HepG2 (cell line): ENCODE data around the gene LARP7. TPM values are rescaled to one million over a fixed set of nuclear protein-coding genes. Genes with fewer than 3 reads are reported as not detected.
A peak's percentile ranks its signal among the peaks of the same experiment; 100 is the strongest.

Source experiments
- ATF5 ChIP-seq: sonication (generic); formaldehyde crosslinking; IDR thresholded peaks from 2 replicates; pipeline ENCODE4 v1.4.0; 2020; ENCODE audit warnings: mild to moderate bottlenecking, low read depth, missing genetic modification reagents
- DMAP1 ChIP-seq: IDR thresholded peaks from 2 replicates; pipeline ENCODE4 v1.6.1; 2016
- FOXP1 ChIP-seq, 2 experiments: fragments of 450-650 bp in 1 of 2; IDR thresholded peaks; 2 replicates each; pipeline ENCODE4 v1.6.1; 2017 to 2018; ENCODE audit warnings: antibody characterized with exemption in 1 of 2
- GATAD2A ChIP-seq: IDR thresholded peaks from 2 replicates; pipeline ENCODE4 v1.6.1; 2016
- MAZ ChIP-seq, 2 experiments: sonication (generic) in 1 of 2; formaldehyde crosslinking in 1 of 2; IDR thresholded peaks; 2 replicates each; pipeline versions ENCODE4 v1.5.0 to v1.6.1; 2012 to 2020; ENCODE audit warnings: low read depth in 2 of 2, mild to moderate bottlenecking in 2 of 2, borderline replicate concordance in 1 of 2, improper control_type of control experiment in 1 of 2, low read length in 1 of 2, missing genetic modification reagents in 1 of 2, moderate library complexity in 1 of 2
- NCOA5 ChIP-seq: sonication (generic); formaldehyde crosslinking; IDR thresholded peaks from 2 replicates; pipeline ENCODE4 v1.4.0; 2020; ENCODE audit warnings: missing genetic modification reagents
- POLR2G ChIP-seq: fragments of 200-400 bp; formaldehyde crosslinking; IDR thresholded peaks from 2 replicates; pipeline ENCODE4 v1.6.1; 2018; ENCODE audit warnings: mild to moderate bottlenecking, low read depth, low read length, moderate library complexity
- RFX3 ChIP-seq: IDR thresholded peaks from 2 replicates; pipeline ENCODE4 v1.6.1; 2016; ENCODE audit warnings: missing biosample characterization, missing genetic modification reagents
- TBL1XR1 ChIP-seq: fragments of 150-350 bp; IDR thresholded peaks from 2 replicates; pipeline ENCODE4 v1.6.1; 2014; ENCODE audit warnings: borderline replicate concordance, low read length; ENCODE audit not compliant: partially characterized antibody
- UBTF ChIP-seq: sonication (generic); formaldehyde crosslinking; IDR thresholded peaks from 2 replicates; pipeline ENCODE4 v1.4.0; 2020; ENCODE audit warnings: mild to moderate bottlenecking, missing genetic modification reagents
- ZFP37 ChIP-seq: sonication (generic); formaldehyde crosslinking; IDR thresholded peaks from 2 replicates; pipeline ENCODE4 v1.4.0; 2020; ENCODE audit warnings: missing genetic modification reagents, borderline replicate concordance
- ZNF225 ChIP-seq: sonication (generic); formaldehyde crosslinking; IDR thresholded peaks from 2 replicates; pipeline ENCODE4 v1.4.0; 2020; ENCODE audit warnings: mild to moderate bottlenecking, missing genetic modification reagents
- ZNF282 ChIP-seq: fragments of 450-650 bp; IDR thresholded peaks from 2 replicates; pipeline ENCODE4 v1.6.1; 2018; ENCODE audit not compliant: partially characterized antibody
- ZNF530 ChIP-seq: sonication (generic); formaldehyde crosslinking; IDR thresholded peaks from 2 replicates; pipeline ENCODE4 v1.5.0; 2020; ENCODE audit warnings: low read depth, mild to moderate bottlenecking, missing genetic modification reagents
- polyA plus RNA-seq, 8 experiments: library from polyadenylated mRNA; depleted of rRNA in 3 of 8; stranded (reverse) in 7 of 8; unstranded in 1 of 8; fragments of >200 nt; fragmentation: Illumina TruSeq in 4 of 8; extraction: Trizol in 4 of 8; gene quantifications; 2 replicates each; pipeline versions ENCODE4 v1.2.1 to v1.2.3, GENCODE V29; 2011 to 2016; ENCODE audit warnings: low read depth in 4 of 8, missing spikeins in 1 of 8, mixed read lengths in 1 of 8; ENCODE audit not compliant: insufficient read depth in 1 of 8
- total RNA-seq, 5 experiments: library from RNA; depleted of rRNA; stranded (reverse); fragments of >200 nt; fragmentation: Illumina TruSeq; extraction: Trizol; gene quantifications; 2 replicates each; pipeline ENCODE4 v1.2.3, GENCODE V29; 2016; ENCODE audit warnings: low read depth in 1 of 5
- TF ChIP-seq, protein P1 (sequence below): sonication (generic); formaldehyde crosslinking; IDR thresholded peaks from 2 replicates; pipeline ENCODE4 v1.4.0; 2020; ENCODE audit warnings: missing genetic modification reagents, borderline replicate concordance
- TF ChIP-seq, protein P2 (sequence below): sonication (generic); formaldehyde crosslinking; IDR thresholded peaks from 2 replicates; pipeline ENCODE4 v1.8.1; 2023; ENCODE audit warnings: mild to moderate bottlenecking, missing genetic modification reagents
- TF ChIP-seq, protein P3 (sequence below): sonication (generic); formaldehyde crosslinking; IDR thresholded peaks from 2 replicates; pipeline ENCODE4 v1.5.0; 2020; ENCODE audit warnings: mild to moderate bottlenecking, low read depth, missing genetic modification reagents, borderline replicate concordance

LARP7 gene
- total and polyA plus RNA-seq, 2 of the 13 experiments (the other 11 are each of a cell fraction or from before 2014, with no cell fraction given): 9.7 to 37.1 TPM

- TF ChIP-seq ZNF282 (no peak), DMAP1 (CRISPR knock-in tag) (peak; percentile 75; the same call in 1 of the 2 replicates), ATF5 (CRISPR knock-in tag) (no peak), NCOA5 (no peak), RFX3 (CRISPR knock-in tag) (no peak), ZNF530 (CRISPR knock-in tag) (no peak), TBL1XR1 (no peak), ZNF225 (CRISPR knock-in tag) (0 out of 2 replicates have a peak, but pooled peaks have one; percentile 20), MAZ (IDR thresholded peaks at IDR 0.05; ENCODE audit: borderline replicate concordance, low read depth, low read length) (no peak; the same call in 1 of the 2 replicates), MAZ (CRISPR knock-in tag; IDR thresholded peaks at IDR 0.05; ENCODE audit: low read depth) (peak; percentile 41; the same call in 1 of the 2 replicates), GATAD2A (CRISPR knock-in tag) (peak; percentile 34; the same call in 1 of the 2 replicates), FOXP1 (IDR thresholded peaks at IDR 0.05) (no peak), FOXP1 (CRISPR knock-in tag; IDR thresholded peaks at IDR 0.05) (no peak), POLR2G (peak; percentile 83), ZFP37 (peak; percentile 81; the same call in 1 of the 2 replicates), UBTF (CRISPR knock-in tag) (peak; percentile 50)
- TF ChIP-seq, protein P1, sequence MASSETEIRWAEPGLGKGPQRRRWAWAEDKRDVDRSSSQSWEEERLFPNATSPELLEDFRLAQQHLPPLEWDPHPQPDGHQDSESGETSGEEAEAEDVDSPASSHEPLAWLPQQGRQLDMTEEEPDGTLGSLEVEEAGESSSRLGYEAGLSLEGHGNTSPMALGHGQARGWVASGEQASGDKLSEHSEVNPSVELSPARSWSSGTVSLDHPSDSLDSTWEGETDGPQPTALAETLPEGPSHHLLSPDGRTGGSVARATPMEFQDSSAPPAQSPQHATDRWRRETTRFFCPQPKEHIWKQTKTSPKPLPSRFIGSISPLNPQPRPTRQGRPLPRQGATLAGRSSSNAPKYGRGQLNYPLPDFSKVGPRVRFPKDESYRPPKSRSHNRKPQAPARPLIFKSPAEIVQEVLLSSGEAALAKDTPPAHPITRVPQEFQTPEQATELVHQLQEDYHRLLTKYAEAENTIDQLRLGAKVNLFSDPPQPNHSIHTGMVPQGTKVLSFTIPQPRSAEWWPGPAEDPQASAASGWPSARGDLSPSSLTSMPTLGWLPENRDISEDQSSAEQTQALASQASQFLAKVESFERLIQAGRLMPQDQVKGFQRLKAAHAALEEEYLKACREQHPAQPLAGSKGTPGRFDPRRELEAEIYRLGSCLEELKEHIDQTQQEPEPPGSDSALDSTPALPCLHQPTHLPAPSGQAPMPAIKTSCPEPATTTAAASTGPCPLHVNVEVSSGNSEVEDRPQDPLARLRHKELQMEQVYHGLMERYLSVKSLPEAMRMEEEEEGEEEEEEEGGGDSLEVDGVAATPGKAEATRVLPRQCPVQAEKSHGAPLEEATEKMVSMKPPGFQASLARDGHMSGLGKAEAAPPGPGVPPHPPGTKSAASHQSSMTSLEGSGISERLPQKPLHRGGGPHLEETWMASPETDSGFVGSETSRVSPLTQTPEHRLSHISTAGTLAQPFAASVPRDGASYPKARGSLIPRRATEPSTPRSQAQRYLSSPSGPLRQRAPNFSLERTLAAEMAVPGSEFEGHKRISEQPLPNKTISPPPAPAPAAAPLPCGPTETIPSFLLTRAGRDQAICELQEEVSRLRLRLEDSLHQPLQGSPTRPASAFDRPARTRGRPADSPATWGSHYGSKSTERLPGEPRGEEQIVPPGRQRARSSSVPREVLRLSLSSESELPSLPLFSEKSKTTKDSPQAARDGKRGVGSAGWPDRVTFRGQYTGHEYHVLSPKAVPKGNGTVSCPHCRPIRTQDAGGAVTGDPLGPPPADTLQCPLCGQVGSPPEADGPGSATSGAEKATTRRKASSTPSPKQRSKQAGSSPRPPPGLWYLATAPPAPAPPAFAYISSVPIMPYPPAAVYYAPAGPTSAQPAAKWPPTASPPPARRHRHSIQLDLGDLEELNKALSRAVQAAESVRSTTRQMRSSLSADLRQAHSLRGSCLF (CRISPR knock-in tag): no peak; the same call in 1 of the 2 replicates
- TF ChIP-seq, protein P2, sequence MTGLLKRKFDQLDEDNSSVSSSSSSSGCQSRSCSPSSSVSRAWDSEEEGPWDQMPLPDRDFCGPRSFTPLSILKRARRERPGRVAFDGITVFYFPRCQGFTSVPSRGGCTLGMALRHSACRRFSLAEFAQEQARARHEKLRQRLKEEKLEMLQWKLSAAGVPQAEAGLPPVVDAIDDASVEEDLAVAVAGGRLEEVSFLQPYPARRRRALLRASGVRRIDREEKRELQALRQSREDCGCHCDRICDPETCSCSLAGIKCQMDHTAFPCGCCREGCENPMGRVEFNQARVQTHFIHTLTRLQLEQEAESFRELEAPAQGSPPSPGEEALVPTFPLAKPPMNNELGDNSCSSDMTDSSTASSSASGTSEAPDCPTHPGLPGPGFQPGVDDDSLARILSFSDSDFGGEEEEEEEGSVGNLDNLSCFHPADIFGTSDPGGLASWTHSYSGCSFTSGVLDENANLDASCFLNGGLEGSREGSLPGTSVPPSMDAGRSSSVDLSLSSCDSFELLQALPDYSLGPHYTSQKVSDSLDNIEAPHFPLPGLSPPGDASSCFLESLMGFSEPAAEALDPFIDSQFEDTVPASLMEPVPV (CRISPR knock-in tag): peak; percentile 38; the same call in 1 of the 2 replicates
- TF ChIP-seq, protein P3, sequence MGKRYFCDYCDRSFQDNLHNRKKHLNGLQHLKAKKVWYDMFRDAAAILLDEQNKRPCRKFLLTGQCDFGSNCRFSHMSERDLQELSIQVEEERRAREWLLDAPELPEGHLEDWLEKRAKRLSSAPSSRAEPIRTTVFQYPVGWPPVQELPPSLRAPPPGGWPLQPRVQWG (CRISPR knock-in tag): no peak
Observed at GRCh38 chr4:112636688-112637551, at the start of gene LARP7, which contains the start of gene ZGRF1 (continued).
